HG03571 (cell line): ENCODE results near the gene NLN.
"Not testable (repeated sequence)": the region's sequence is repeated elsewhere in the genome, so short reads cannot be mapped to it uniquely, and the experiment has no call there.

ENCODE experiments used
- ATAC-seq: cut with Tn5 transposase; IDR thresholded peaks from one replicate; pipeline ENCODE4 v1.9.1; 2021; ENCODE audit not compliant: unreplicated experiment

Gene NLN

DNA sequence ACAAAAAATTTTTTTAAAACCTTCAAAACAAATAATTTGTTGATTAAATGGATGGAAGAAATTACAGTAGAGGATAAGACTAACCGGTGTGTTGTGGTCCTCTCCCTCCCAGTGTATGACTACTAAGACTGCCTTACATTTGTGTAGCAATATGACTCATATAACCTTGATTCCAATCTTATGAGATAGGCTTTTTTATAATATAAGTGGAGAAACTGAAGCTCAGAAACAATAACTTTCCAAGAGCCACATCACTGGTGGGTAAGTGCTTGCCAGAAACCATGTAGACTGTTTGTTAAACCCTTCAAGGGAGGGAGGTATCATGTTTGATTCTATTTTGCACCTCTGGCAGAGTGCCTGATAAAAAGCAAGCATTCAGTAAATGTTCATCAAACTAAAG lies 47.5 kb downstream of the NLN start:
- no peak for ATAC-seq

DNA sequence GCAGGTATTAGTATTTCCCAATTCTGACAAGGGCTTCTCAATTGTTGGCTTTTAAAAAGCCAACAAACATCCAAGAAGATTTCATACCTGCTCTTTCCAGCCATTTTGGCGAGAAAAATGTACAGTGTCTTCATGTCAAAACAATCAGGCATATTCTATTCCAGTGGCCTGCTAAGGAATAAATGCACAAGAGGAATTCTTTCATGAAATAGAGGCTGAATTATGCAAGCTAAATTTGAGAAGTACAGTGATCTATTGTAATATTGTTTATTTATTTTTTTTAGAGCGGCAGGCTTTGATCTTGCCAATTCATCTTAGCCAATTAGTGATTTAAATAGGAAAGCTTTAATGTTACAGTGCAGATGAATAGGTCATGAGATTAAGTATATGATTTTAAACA lies 49.3 kb downstream of the NLN start:
- no peak for ATAC-seq

DNA sequence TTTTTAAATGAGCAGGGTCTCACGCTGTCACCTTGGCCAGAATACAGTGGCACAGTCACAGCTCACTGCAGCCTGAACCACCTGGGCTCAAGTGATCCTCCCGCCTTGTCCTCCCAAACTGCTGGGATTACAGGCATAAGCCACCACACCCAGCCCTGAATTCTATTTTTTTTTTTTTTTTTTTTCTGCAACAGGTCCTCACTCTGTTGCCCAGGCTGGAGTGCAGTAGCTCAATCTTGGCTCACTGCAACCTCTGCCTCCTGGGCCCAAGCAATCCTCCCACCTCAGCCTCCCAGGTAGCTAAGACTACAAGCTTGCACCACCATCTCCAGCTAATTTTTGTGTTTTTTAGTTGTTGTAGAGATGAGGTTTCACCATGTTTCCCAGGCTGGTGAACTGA lies 51.0 kb downstream of the NLN start:
- ATAC-seq, result not testable (repeated sequence)

DNA sequence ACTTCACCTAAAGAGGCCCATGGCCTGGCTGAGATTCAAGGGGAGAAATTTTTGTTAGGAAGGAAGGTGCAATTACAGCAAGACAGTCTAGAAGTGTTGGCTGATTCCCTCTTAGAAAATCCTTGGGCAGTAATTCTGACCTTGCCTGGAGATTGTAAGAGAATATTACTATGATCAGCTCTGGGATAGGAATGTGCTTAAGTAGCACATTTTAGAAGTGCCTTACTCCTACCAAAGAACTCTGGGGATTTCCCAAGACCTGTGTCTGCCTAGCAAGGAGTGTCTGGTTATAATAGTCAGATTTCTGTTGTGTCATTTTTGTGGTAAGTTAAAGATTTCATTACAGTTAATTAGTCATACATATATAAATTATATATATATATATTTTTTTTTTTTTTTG lies 52.3 kb downstream of the NLN start:
- ATAC-seq, result no peak

DNA sequence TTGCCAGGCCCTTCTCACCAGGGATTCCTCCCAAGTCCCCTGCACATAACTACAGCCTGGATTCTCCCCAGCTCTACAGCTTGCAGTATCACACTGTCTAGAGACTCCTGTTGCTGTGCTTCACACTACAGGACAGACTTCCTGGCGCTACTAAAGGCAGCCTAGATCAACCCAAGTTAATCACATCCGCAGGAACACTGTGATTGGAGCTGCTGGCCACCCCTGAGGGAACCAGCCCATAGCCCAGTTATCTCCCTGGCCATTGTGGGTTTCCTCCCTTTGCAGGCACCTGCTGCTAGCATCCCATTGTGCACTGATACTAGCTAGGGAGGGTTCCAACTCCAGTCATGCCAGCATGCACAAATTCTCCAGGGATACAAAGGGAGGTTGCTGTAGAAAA lies 53.5 kb downstream of the NLN start:
- no peak for ATAC-seq

GRCh38 chr5:65776441-65777141 lies 54.6 kb downstream of the NLN start:
- ATAC-seq, result no peak

DNA sequence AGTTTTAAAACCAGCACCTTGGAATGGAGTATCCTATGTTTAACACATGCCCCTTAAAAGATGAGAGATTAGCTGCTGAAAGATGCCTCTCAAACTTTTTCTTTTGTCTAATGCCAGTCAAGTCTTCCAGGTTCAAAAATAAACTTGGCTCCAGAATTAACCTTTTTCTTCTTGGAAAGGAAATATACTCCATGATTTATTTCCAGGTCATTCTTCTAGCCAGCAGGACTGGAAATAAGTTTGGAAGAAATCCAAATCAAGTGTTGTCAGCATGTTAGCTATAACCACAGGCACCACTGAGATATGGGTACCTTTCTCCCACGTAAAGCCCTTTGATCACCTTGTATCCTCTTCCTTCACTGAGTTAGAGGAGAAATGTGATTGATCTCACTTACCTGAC lies 56.1 kb downstream of the NLN start:
- no peak for ATAC-seq

DNA sequence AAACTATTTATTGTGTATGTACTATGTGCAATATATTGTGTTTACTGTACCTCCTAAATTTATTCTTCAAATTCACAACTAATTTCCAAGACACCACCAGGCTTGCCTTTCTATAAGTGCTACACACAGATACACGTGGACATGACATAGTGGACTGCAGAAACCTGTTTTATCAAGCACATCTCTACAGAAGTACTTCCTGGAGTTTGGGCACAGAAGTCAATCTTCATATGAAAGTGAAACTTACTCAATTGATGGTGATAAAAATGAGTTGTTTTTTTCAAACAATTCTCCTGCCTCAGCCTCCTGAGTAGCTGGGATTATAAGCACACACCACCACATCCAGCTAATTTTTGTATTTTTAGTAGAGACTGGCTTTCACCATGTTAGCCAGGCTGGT lies 57.6 kb downstream of the NLN start:
- ATAC-seq, result no peak

GRCh38 chr5:65788296-65788695 lies 66.3 kb downstream of the NLN start:
- not testable (repeated sequence) for ATAC-seq

- ATAC-seq, result no peak
Observed at GRCh38 chr5:65790371-65791163, 68.6 kb downstream of the NLN start.

GRCh38 chr5:65791712-65792673 lies 70.0 kb downstream of the NLN start:
- no peak for ATAC-seq

GRCh38 chr5:65796269-65796668 lies 74.3 kb downstream of the NLN start:
- ATAC-seq, result no peak

- no peak for ATAC-seq
Observed at GRCh38 chr5:65796751-65797316, 74.8 kb downstream of the NLN start.

DNA sequence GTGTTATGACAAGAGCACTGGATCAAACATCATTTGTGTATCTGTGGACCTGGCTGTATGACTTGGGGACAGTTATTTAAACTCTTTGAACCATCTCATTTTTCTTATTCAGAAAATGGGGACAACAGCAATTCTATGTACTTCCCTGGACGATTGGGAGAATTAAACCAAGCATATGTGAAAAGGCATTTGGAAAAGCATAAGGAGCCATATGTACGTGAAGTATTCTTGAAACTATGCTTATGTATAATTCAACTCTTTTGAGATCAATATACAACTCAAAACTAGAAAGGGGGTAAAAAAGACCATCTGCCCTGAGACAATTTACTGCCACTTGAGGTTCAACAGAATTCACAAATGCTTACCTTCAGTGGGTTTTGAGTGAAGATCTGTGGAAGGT lies 75.5 kb downstream of the NLN start:
- ATAC-seq, result no peak

- ATAC-seq, result no peak
Observed at GRCh38 chr5:65799857-65800256, 77.9 kb downstream of the NLN start.

GRCh38 chr5:65800775-65801174 lies 78.8 kb downstream of the NLN start:
- no peak for ATAC-seq

- ATAC-seq, result no peak
Observed at GRCh38 chr5:65801352-65801783, 79.4 kb downstream of the NLN start.

- no peak for ATAC-seq
Observed at GRCh38 chr5:65802080-65802479, 80.1 kb downstream of the NLN start.

DNA sequence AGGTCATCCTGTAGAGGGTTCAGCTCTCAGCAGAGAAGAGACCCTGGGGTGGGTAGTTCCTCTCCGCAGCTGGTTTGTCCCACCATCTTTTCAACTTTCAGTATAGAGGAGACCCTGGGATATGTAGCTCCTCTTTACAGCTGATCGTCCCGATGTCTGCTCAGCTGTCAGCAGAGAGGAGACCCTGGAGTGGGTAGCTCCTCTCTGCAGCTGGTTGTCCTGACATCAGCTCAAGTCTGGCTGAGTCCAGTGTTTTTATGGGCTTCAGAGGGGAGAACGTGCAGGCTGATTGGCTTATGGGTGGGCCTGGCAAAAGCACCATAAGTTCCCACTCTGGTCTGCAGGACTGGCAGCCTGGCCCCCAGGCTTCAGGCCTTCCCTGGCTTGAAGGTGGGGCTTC lies 80.8 kb downstream of the NLN start:
- ATAC-seq, result no peak

GRCh38 chr5:65803699-65804391 lies 81.8 kb downstream of the NLN start:
- no peak for ATAC-seq
